ENCODE results near the gene FDXR.

The FDXR gene

GRCh38 chr17:74901353-74902135 is 28.8 kb upstream of the FDXR start:
- FAIRE-seq (no peak), DNase-seq (ENCODE audit: insufficient read length, low spot score) (no peak)

- FAIRE-seq, result no peak
These were observed 27.4 kb upstream of the FDXR start for GRCh38 chr17:74900208-74900607.

GRCh38 chr17:74898376-74898946 is 25.7 kb upstream of the FDXR start:
- no peak for FAIRE-seq
- no peak for DNase-seq (ENCODE audit: insufficient read length, low spot score)

More at GRCh38 chr17:74900208-74900607, 27.4 kb upstream of the FDXR start:
- no peak for DNase-seq (ENCODE audit: insufficient read length, low spot score)

GRCh38 chr17:74893936-74894671 is 21.3 kb upstream of the FDXR start:
- DNase-seq (ENCODE audit: insufficient read length, low spot score) (no peak), FAIRE-seq (no peak)

GRCh38 chr17:74892974-74893911 is 20.4 kb upstream of the FDXR start, which contains the start of gene FADS6:
FADS6 (minus strand) TSS chr17:74893633; CDS start chr17:74893595, 38 bp downstream.
- FAIRE-seq (no peak), DNase-seq (ENCODE audit: insufficient read length, low spot score) (no peak)

- no peak for FAIRE-seq
- DNase-seq (ENCODE audit: insufficient read length, low spot score), result no peak
These were observed 19.4 kb upstream of the FDXR start for GRCh38 chr17:74892013-74892841.

GRCh38 chr17:74890554-74890953 is 17.8 kb upstream of the FDXR start:
- FAIRE-seq (no peak), DNase-seq (ENCODE audit: insufficient read length, low spot score) (no peak)

GRCh38 chr17:74888469-74888868 is 15.7 kb upstream of the FDXR start:
- FAIRE-seq, result no peak
- no peak for DNase-seq (ENCODE audit: insufficient read length, low spot score)

- no peak for FAIRE-seq
- no peak for DNase-seq (ENCODE audit: insufficient read length, low spot score)
These were observed 10.5 kb upstream of the FDXR start for GRCh38 chr17:74883241-74883745.

- FAIRE-seq, result no peak
These were observed 9.9 kb upstream of the FDXR start for GRCh38 chr17:74882517-74883240.

GRCh38 chr17:74881073-74881472 is 8.3 kb upstream of the FDXR start:
- FAIRE-seq, result no peak

More at GRCh38 chr17:74882517-74883240, 9.9 kb upstream of the FDXR start:
- DNase-seq (ENCODE audit: insufficient read length, low spot score), result no peak

GRCh38 chr17:74879308-74879707 is 6.5 kb upstream of the FDXR start:
- DNase-seq (ENCODE audit: insufficient read length, low spot score) (no peak), FAIRE-seq (no peak)

More at GRCh38 chr17:74881073-74881472, 8.3 kb upstream of the FDXR start:
- no peak for DNase-seq (ENCODE audit: insufficient read length, low spot score)

- FAIRE-seq, result no peak
- DNase-seq (ENCODE audit: insufficient read length, low spot score), result no peak
These were observed 5.9 kb upstream of the FDXR start for GRCh38 chr17:74878658-74879057.

- FAIRE-seq, result no peak
- DNase-seq (ENCODE audit: insufficient read length, low spot score), result no peak
These were observed 5.1 kb upstream of the FDXR start for GRCh38 chr17:74877592-74878548.

- DNase-seq (ENCODE audit: insufficient read length, low spot score), result no peak
- FAIRE-seq, result no peak
These were observed 3.3 kb upstream of the FDXR start for GRCh38 chr17:74875977-74876593.

- FAIRE-seq (no peak), DNase-seq (ENCODE audit: insufficient read length, low spot score) (no peak)
These were observed 2.6 kb upstream of the FDXR start for GRCh38 chr17:74875155-74875976.

All from GM19239 (cell line).